ENCODE measurements around the gene FHIT. TPM values are rescaled to one million over a fixed set of nuclear protein-coding genes. Genes with fewer than 3 reads are reported as not detected.

FHIT gene
- total RNA-seq, 2 donors from 2014 or later = 10.4 to 15.8 TPM

DNA sequence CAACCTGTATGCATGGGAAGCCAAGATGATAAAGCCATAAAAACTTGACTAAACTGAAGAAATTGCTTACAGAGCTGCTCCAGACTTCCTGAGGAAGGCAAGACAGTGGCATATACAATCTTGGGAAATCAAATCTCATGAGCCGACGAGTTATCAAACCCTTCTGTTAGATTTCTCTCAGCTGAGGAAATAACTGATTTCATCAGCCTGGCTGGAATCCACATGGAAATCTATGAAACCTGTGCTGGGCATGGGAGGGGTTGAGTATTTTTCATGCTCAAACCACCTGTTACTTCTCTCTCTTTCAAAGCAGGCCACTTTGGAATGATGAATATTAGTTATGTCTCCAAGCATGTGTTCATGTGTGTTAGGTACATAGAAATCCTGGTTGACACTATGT, 727.7 kb downstream of the FHIT start:
- Histone ChIP-seq H3K4me3 (no peak overlapping the region), H3K27me3 (no peaks in the 10 kb centered on the region), H3K9me3 (no peaks in the 10 kb centered on the region), H3K4me1 (no peaks in the 10 kb centered on the region), H3K27ac (no peak overlapping the region), H3K36me3 (replicated peaks in 1 of 2; ENCODE audit: insufficient read depth in 1 of 2, low read depth in 2 of 2) (no peaks in the 10 kb centered on the region)
- intact Hi-C loops (cut with DNase I) = no loop called here
- ATAC-seq = no peak
- 18 to 35% methylated on average over 2 of the region's 2 CpGs for WGBS, 2 donors
- DNase-seq = no peak
- no peak for TF ChIP-seq POLR2A (IDR thresholded peaks at IDR 0.05)
- TF ChIP-seq, protein P1, sequence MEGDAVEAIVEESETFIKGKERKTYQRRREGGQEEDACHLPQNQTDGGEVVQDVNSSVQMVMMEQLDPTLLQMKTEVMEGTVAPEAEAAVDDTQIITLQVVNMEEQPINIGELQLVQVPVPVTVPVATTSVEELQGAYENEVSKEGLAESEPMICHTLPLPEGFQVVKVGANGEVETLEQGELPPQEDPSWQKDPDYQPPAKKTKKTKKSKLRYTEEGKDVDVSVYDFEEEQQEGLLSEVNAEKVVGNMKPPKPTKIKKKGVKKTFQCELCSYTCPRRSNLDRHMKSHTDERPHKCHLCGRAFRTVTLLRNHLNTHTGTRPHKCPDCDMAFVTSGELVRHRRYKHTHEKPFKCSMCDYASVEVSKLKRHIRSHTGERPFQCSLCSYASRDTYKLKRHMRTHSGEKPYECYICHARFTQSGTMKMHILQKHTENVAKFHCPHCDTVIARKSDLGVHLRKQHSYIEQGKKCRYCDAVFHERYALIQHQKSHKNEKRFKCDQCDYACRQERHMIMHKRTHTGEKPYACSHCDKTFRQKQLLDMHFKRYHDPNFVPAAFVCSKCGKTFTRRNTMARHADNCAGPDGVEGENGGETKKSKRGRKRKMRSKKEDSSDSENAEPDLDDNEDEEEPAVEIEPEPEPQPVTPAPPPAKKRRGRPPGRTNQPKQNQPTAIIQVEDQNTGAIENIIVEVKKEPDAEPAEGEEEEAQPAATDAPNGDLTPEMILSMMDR (IDR thresholded peaks at IDR 0.05) = no peak

DNA sequence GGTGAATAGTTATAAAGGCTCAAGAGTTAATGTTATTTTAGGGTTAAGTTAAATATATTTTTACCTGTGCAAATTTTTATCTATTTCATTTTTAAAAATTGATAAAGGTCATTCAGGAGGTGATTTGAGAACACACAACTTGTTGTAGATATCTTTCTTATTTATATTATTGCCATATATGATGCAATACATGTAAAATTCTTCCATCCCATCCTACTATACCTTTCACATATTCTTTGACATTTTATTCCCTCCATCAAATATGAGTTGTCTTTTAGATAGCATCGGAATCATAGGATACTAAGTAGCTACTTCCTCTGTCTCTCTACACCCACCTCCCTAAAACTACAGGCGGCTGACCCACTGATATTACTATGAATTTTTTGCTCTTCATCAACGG, 734.1 kb downstream of the FHIT start:
- Histone ChIP-seq H3K4me3 (no peak overlapping the region), H3K9me3 (no peaks in the 10 kb centered on the region), H3K4me1 (no peaks in the 10 kb centered on the region), H3K27me3 (no peaks in the 10 kb centered on the region), H3K27ac (no peak overlapping the region), H3K36me3 (replicated peaks in 1 of 2; ENCODE audit: insufficient read depth in 1 of 2, low read depth in 2 of 2) (no peaks in the 10 kb centered on the region)
- intact Hi-C loops (cut with DNase I) = no loop called here
- no peak for DNase-seq
- no peak for ATAC-seq
- 89 to 92% methylated on average over 3 of the region's 3 CpGs for WGBS, 2 donors
- TF ChIP-seq, protein P1 (IDR thresholded peaks at IDR 0.05) = no peak
- TF ChIP-seq POLR2A (IDR thresholded peaks at IDR 0.05) = no peak

DNA sequence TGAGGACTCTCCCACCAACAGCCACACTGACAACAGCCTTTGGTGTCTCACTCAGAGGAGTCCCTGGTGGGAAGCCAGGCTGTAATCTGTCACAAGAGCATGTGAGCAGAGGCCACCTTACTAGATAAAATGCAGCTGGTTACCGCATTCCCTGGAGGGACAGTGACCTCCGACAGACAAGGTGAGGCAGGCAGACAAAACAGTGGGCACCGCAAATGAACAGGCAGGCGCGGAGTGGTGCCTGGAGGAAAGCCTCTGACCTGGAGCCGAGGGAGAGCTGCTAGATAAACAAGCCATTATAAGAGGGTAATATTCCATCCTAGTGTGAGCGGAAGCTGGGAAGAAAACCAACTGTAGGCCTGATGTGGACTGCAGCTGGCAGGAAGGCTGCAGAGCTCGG, 736.4 kb downstream of the FHIT start:
- intact Hi-C loops (cut with DNase I) = no loop called here
- Histone ChIP-seq H3K27me3 (no peaks in the 10 kb centered on the region), H3K4me3 (no peak overlapping the region), H3K4me1 (no peaks in the 10 kb centered on the region), H3K27ac (no peak overlapping the region), H3K9me3 (no peaks in the 10 kb centered on the region), H3K36me3 (replicated peaks in 1 of 2; ENCODE audit: insufficient read depth in 1 of 2, low read depth in 2 of 2) (no peaks in the 10 kb centered on the region)
- no peak for TF ChIP-seq POLR2A (IDR thresholded peaks at IDR 0.05)
- TF ChIP-seq, protein P1 (IDR thresholded peaks at IDR 0.05) = no peak
- 80 to 88% methylated on average over 8 of the region's 8 CpGs for WGBS, 2 donors
- DNase-seq (no peak), ATAC-seq (no peak)

DNA sequence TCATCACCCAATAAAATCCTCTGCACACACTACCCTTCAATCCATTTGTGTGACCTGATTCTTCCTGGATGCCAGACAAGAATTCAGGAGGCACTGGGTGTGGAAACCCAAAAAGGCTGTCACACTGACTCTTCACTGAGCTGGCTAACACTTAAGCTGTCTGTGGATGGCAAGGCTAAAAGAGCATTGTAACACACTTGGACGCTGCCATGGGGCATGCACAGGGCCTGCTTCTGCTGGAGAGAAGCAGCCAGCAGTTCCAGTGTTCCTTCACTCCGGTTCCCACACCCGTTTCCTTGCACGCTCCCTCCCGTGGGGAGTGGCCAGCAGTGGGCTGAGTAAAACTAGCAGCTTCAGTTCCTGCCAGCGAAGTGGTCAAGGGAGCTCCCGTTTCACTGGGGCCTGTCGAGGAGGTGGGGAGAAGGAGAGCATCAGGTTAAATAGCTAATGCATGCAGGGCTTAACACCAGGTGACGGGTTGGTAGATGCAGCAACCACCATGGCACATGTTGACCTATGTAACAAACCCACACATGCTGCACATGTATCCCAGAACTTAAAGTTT, 737.1 kb downstream of the FHIT start:
- no peaks in the 10 kb centered on the region for H3K9me3 ChIP-seq
- ATAC-seq = no peak
- no peaks in the 10 kb centered on the region for H3K27me3 ChIP-seq
- TF ChIP-seq, protein P1 (IDR thresholded peaks at IDR 0.05) = no peak
- TF ChIP-seq POLR2A (IDR thresholded peaks at IDR 0.05) = no peak
- no peak overlapping the region for H3K4me3 ChIP-seq
- intact Hi-C loops (cut with DNase I) = no loop called here
- no peak for DNase-seq
- no peak overlapping the region for H3K27ac ChIP-seq
- WGBS, 2 donors = 92% methylated on average over 8 to 9 of the region's 9 CpGs
- no peaks in the 10 kb centered on the region for H3K36me3 ChIP-seq (replicated peaks in 1 of 2; ENCODE audit: insufficient read depth in 1 of 2, low read depth in 2 of 2)
- H3K4me1 ChIP-seq = no peaks in the 10 kb centered on the region

DNA sequence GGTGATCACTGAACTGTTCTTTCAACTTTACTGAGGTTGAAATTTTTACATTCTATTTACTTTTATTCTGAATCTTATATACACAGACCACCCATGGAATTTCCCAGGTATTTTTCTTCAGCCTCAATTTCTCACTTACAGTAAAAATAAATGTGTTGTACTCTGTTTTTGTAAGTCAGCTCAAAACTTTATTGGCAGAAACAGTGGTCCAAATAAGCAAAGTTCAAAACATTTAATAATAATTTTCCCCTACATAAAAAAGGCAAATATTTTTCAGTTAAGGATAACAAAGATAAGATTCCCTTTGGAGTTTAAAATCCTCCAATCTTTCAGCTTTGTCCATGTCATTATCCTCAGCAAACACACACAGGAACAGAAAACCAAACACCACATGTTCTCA, 738.0 kb downstream of the FHIT start:
- no peak for DNase-seq
- no peak for ATAC-seq
- TF ChIP-seq, protein P1 (IDR thresholded peaks at IDR 0.05) = no peak
- no peak for TF ChIP-seq POLR2A (IDR thresholded peaks at IDR 0.05)
- H3K27ac ChIP-seq = no peak overlapping the region
- H3K4me3 ChIP-seq = no peak overlapping the region
- no peaks in the 10 kb centered on the region for H3K27me3 ChIP-seq
- H3K4me1 ChIP-seq = no peaks in the 10 kb centered on the region
- intact Hi-C loops (cut with DNase I) = no loop called here
- H3K36me3 ChIP-seq (replicated peaks in 1 of 2; ENCODE audit: insufficient read depth in 1 of 2, low read depth in 2 of 2) = no peaks in the 10 kb centered on the region
- H3K9me3 ChIP-seq = no peaks in the 10 kb centered on the region
